ENCODE measurements around the gene GP1BB. TPM values are rescaled to one million over a fixed set of nuclear protein-coding genes. Genes with fewer than 3 reads are reported as not detected.

GP1BB gene
- total RNA-seq, 1 donor, result 1.8 TPM

- Histone ChIP-seq H3K4me1 (ENCODE audit: insufficient read depth, low read length) (peaks cover 4% of the 10 kb centered on the region), H3K4me2 (ENCODE audit: insufficient read depth, low read length) (peak overlapping the region; percentile 85), H3K4me3 (ENCODE audit: insufficient read depth, low read length) (peak overlapping the region; percentile 76), H3K79me2 (ENCODE audit: insufficient read depth, low read length) (no peaks in the 10 kb centered on the region), H3K36me3 (ENCODE audit: insufficient read depth, low read length) (no peaks in the 10 kb centered on the region), H2AFZ (ENCODE audit: low read length) (peak overlapping the region; percentile 62), H3K27me3 (ENCODE audit: insufficient read depth, low read length) (peaks cover 6% of the 10 kb centered on the region), H4K20me1 (ENCODE audit: insufficient read depth, low read length) (peaks cover 9% of the 10 kb centered on the region), H3K27ac (ENCODE audit: low read depth, low read length) (no peak overlapping the region), H3K9me3 (ENCODE audit: low read depth, low read length) (no peaks in the 10 kb centered on the region)
- DNase-seq (ENCODE audit: insufficient read length, low spot score, missing footprints), result peak; percentile 94
- no peak for TF ChIP-seq CTCF (IDR thresholded peaks at IDR 0.05; ENCODE audit: extremely low read depth, low read depth, low read length)
Observed at GRCh38 chr22:19718456-19719049, 4.8 kb upstream of the GP1BB start.

DNA sequence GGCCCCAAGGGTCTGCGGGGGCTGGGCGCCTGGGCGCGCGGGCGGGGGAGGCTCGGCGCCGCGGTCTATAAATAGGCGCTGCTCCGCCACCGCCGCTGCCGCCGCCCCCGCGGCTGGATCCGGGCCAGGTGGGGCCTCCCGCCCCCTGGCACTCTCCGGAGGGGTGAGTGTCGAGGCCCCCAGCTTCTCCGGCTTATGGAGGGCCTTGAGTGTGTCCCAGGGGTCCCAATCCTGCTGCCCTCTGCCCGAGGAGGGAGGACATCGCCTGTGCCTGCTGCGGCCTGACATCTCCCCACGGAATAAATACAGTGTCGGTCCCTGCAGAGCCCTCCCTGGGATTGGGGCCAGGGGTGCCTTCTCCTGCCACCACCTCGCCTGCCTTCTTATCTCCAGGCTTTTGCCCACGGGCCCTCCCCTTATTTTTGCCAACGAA lies 4.3 kb upstream of the GP1BB start:
- H3K27me3 ChIP-seq (ENCODE audit: insufficient read depth, low read length), result peaks cover 5% of the 10 kb centered on the region
- no peak overlapping the region for H2AFZ ChIP-seq (ENCODE audit: low read length)
- peak overlapping the region; percentile 85 for H3K4me2 ChIP-seq (ENCODE audit: insufficient read depth, low read length)
- peaks cover 9% of the 10 kb centered on the region for H4K20me1 ChIP-seq (ENCODE audit: insufficient read depth, low read length)
- no peaks in the 10 kb centered on the region for H3K79me2 ChIP-seq (ENCODE audit: insufficient read depth, low read length)
- H3K27ac ChIP-seq (ENCODE audit: low read depth, low read length), result no peak overlapping the region
- no peaks in the 10 kb centered on the region for H3K9me3 ChIP-seq (ENCODE audit: low read depth, low read length)
- peaks cover 4% of the 10 kb centered on the region for H3K4me1 ChIP-seq (ENCODE audit: insufficient read depth, low read length)
- peak; percentile 93 for DNase-seq (ENCODE audit: insufficient read length, low spot score, missing footprints)
- H3K4me3 ChIP-seq (ENCODE audit: insufficient read depth, low read length), result peak overlapping the region; percentile 76
- H3K36me3 ChIP-seq (ENCODE audit: insufficient read depth, low read length), result no peaks in the 10 kb centered on the region
- TF ChIP-seq CTCF (IDR thresholded peaks at IDR 0.05; ENCODE audit: extremely low read depth, low read depth, low read length), result no peak

- Histone ChIP-seq H2AFZ (ENCODE audit: low read length) (no peak overlapping the region), H3K4me2 (ENCODE audit: insufficient read depth, low read length) (peak overlapping the region; percentile 85), H3K9me3 (ENCODE audit: low read depth, low read length) (no peaks in the 10 kb centered on the region), H3K4me1 (ENCODE audit: insufficient read depth, low read length) (peaks cover 4% of the 10 kb centered on the region), H3K27ac (ENCODE audit: low read depth, low read length) (no peak overlapping the region), H3K4me3 (ENCODE audit: insufficient read depth, low read length) (peak overlapping the region; percentile 76), H3K79me2 (ENCODE audit: insufficient read depth, low read length) (no peaks in the 10 kb centered on the region), H3K27me3 (ENCODE audit: insufficient read depth, low read length) (peaks cover 5% of the 10 kb centered on the region), H3K36me3 (ENCODE audit: insufficient read depth, low read length) (no peaks in the 10 kb centered on the region), H4K20me1 (ENCODE audit: insufficient read depth, low read length) (peaks cover 9% of the 10 kb centered on the region)
- peak; percentile 68 for DNase-seq (ENCODE audit: insufficient read length, low spot score, missing footprints)
- TF ChIP-seq CTCF (IDR thresholded peaks at IDR 0.05; ENCODE audit: extremely low read depth, low read depth, low read length), result no peak
Observed at GRCh38 chr22:19719488-19720021, 3.8 kb upstream of the GP1BB start.

DNA sequence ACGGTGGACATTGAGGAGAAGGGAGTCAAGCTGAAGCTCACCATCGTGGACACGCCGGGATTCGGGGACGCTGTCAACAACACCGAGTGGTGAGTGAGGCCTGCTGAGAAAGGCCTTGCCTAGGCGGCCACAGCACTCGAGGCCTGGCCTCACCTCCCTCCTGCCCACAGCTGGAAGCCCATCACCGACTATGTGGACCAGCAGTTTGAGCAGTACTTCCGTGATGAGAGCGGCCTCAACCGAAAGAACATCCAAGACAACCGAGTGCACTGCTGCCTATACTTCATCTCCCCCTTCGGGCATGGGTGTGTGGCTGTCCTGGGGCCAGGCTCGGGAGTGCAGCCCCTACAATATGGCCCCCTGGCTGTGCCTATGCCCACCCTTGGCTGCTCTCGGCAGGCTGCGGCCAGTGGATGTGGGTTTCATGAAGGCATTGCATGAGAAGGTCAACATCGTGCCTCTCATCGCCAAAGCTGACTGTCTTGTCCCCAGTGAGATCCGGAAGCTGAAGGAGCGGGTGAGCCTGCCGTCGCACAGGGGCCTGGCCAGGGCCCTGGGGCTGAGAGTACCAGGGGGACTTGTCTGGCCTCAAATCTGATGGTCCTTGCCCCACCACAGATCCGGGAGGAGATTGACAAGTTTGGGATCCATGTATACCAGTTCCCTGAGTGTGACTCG lies 3.0 kb upstream of the GP1BB start:
- no peak overlapping the region for H3K4me3 ChIP-seq (ENCODE audit: insufficient read depth, low read length)
- no peaks in the 10 kb centered on the region for H3K9me3 ChIP-seq (ENCODE audit: low read depth, low read length)
- no peaks in the 10 kb centered on the region for H3K27me3 ChIP-seq (ENCODE audit: insufficient read depth, low read length)
- no peaks in the 10 kb centered on the region for H3K36me3 ChIP-seq (ENCODE audit: insufficient read depth, low read length)
- H3K4me2 ChIP-seq (ENCODE audit: insufficient read depth, low read length), result no peak overlapping the region
- no peak overlapping the region for H3K27ac ChIP-seq (ENCODE audit: low read depth, low read length)
- DNase-seq (ENCODE audit: insufficient read length, low spot score, missing footprints), result peak; percentile 89
- no peaks in the 10 kb centered on the region for H3K79me2 ChIP-seq (ENCODE audit: insufficient read depth, low read length)
- H2AFZ ChIP-seq (ENCODE audit: low read length), result no peak overlapping the region
- H4K20me1 ChIP-seq (ENCODE audit: insufficient read depth, low read length), result peaks cover 9% of the 10 kb centered on the region
- TF ChIP-seq CTCF (IDR thresholded peaks at IDR 0.05; ENCODE audit: extremely low read depth, low read depth, low read length), result no peak
- H3K4me1 ChIP-seq (ENCODE audit: insufficient read depth, low read length), result peaks cover 4% of the 10 kb centered on the region
